ENCODE results near the gene C3orf49.

C3orf49 gene

GRCh38 chr3:63819151-63819398 lies at the start of gene C3orf49:
TSS of gene C3orf49 (plus strand) at chr3:63819299. CDS start at chr3:63819472, 173 bp downstream.
- no peak for DNase-seq

GRCh38 chr3:63774781-63775180 lies 44.3 kb upstream of the C3orf49 start:
- DNase-seq: no peak

- DNase-seq: no peak
These were observed 39.9 kb upstream of the C3orf49 start for GRCh38 chr3:63779227-63779626.

GRCh38 chr3:63791974-63792373 lies 27.1 kb upstream of the C3orf49 start:
- no peak for DNase-seq

- DNase-seq: no peak
These were observed 23.7 kb upstream of the C3orf49 start for GRCh38 chr3:63795438-63795837.

- no peak for DNase-seq
These were observed 20.6 kb upstream of the C3orf49 start for GRCh38 chr3:63798544-63798943.

- DNase-seq: no peak
These were observed 20.1 kb upstream of the C3orf49 start for GRCh38 chr3:63798949-63799348.

- no peak for DNase-seq
These were observed 19.0 kb upstream of the C3orf49 start for GRCh38 chr3:63800097-63800496.

GRCh38 chr3:63803911-63804310 lies 15.2 kb upstream of the C3orf49 start:
- no peak for DNase-seq

GRCh38 chr3:63807961-63808565 lies 11.0 kb upstream of the C3orf49 start:
- DNase-seq: no peak

GRCh38 chr3:63808633-63809032 lies 10.5 kb upstream of the C3orf49 start:
- no peak for DNase-seq

- DNase-seq: no peak
These were observed 9.5 kb upstream of the C3orf49 start for GRCh38 chr3:63809607-63810006.

- no peak for DNase-seq
These were observed 4.9 kb upstream of the C3orf49 start for GRCh38 chr3:63814237-63814636.

GRCh38 chr3:63817225-63817624 lies 1.9 kb upstream of the C3orf49 start:
- no peak for DNase-seq

GRCh38 chr3:63818282-63819150 lies 583 bp upstream of the C3orf49 start:
- peak in 44 of 56 donors; percentile 1 to 80 (median 30) for DNase-seq

GRCh38 chr3:63824309-63824708 lies 5.2 kb downstream of the C3orf49 start:
- no peak for DNase-seq

- DNase-seq: no peak
These were observed 11.4 kb downstream of the C3orf49 start for GRCh38 chr3:63830526-63830925.

- DNase-seq: no peak
These were observed 13.3 kb downstream of the C3orf49 start for GRCh38 chr3:63832395-63832794.

GRCh38 chr3:63841704-63842103 lies 22.6 kb downstream of the C3orf49 start:
- DNase-seq: no peak

- no peak for DNase-seq
These were observed 23.0 kb downstream of the C3orf49 start for GRCh38 chr3:63842127-63842526.

- DNase-seq: no peak
These were observed 26.1 kb downstream of the C3orf49 start for GRCh38 chr3:63845215-63845614.

GRCh38 chr3:63847718-63848450 lies 28.8 kb downstream of the C3orf49 start:
- DNase-seq: no peak

- DNase-seq: no peak
These were observed 30.1 kb downstream of the C3orf49 start for GRCh38 chr3:63849175-63849574.

Measured in nucleus accumbens (tissue), 56 donors.